ENCODE results near the gene HPGD. TPM values are rescaled to one million over a fixed set of nuclear protein-coding genes. Genes with fewer than 3 reads are reported as not detected.
A peak's percentile ranks its signal among the peaks of the same experiment; 100 is the strongest.

The HPGD gene
- total and polyA plus RNA-seq, 9 donors = 1.2 to 8.1 (median 5.1) TPM

DNA sequence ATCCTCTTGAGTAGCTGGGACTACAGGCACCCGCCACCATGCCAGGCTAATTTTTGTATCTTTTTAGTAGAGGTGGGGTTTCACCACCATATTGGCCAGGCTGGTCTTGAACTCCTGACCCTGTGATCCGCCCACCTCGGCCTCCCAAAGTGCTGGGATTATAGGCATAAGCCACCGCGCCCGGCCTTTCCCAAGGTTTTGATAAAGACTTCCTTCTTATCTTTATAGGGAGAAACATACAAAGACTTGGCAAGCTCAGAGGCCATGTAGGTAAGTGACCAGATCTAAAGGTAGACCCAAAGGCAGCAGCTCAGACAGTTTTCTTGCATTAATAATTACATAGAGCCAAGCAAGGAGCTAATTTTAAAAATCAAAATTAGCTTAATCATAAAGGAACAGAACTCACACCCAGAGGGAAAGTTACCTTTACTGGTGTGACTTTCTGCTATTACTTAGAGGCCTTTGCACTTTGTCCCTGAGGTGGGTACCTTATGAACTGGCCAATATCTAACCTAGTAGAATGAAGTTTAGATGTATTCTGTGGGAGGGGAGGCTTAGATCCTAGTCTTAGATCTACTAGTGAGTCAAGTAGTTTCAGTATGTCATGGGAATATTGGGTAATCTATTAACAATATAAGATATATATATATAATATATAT lies 67.3 kb downstream of the HPGD start:
- WGBS (ENCODE audit: insufficient coverage) = no CpG with 5 or more reads among the region's 6 CpGs
- Histone ChIP-seq H3K36me3 (ENCODE audit: control insufficient read depth, insufficient read depth, low read length) (no peaks in the 10 kb centered on the region), H3K27me3 (ENCODE audit: control insufficient read depth, insufficient read depth, low read length) (no peaks in the 10 kb centered on the region), H3K4me3 (ENCODE audit: low read length) (no peak overlapping the region), H3K27ac (ENCODE audit: low read length) (no peak overlapping the region), H3K9me3 (replicated peaks; ENCODE audit: control insufficient read depth, low read depth, low read length) (no peaks in the 10 kb centered on the region), H3K4me1 (ENCODE audit: control insufficient read depth, insufficient read depth, low read length) (no peaks in the 10 kb centered on the region)
- DNase-seq = no peak

DNA sequence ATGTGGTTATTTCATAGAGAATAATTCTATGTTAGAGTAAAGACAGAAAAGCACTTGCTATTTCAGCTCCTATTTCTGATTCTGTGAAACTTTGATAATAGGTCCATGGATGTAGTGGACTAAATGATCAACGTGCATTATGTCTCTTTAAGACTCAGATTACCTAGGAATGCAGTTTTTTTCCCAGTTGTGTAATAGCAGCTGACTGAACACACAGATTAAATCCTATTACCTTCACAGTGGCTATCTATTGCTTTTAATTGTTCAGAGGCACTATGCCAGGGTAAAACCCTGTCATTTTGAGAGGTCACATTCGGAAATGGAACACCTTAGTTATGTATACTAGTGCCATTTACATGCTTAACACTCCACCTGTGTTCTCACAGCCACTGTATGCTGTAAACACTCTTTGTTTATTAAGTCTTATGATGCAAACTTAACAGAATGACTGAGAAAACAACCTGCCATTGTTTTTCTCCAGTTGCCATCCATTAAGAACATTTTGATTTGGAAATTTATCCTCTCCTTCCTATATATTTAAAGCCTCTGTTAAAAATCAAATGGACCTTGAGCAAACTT lies 70.5 kb downstream of the HPGD start:
- Histone ChIP-seq H3K4me3 (ENCODE audit: low read length) (no peak overlapping the region), H3K36me3 (ENCODE audit: control insufficient read depth, insufficient read depth, low read length) (no peaks in the 10 kb centered on the region), H3K4me1 (ENCODE audit: control insufficient read depth, insufficient read depth, low read length) (no peaks in the 10 kb centered on the region), H3K27ac (ENCODE audit: low read length) (no peak overlapping the region), H3K27me3 (ENCODE audit: control insufficient read depth, insufficient read depth, low read length) (no peaks in the 10 kb centered on the region), H3K9me3 (replicated peaks; ENCODE audit: control insufficient read depth, low read depth, low read length) (no peaks in the 10 kb centered on the region)
- no CpG with 5 or more reads among the region's 2 CpGs for WGBS (ENCODE audit: insufficient coverage)
- no peak for DNase-seq

DNA sequence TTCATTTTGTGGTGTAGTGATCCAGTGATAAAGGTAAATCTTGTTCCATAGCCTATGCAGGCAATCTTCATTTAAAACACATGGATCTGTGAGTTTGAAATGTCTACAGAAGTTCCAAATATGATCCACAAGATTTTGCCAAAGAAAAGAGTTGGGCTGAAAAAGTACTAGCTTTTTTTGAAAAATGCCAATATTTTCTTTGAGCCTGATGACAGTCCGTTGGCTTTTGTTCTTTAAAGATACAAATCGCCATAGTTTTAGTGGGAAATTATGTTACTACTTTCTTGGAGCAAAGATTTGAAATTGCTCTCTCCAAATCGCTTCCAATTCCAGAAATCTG lies 71.5 kb downstream of the HPGD start:
- 60% methylated on average over 1 of the region's 3 CpGs for WGBS (ENCODE audit: insufficient coverage)

DNA sequence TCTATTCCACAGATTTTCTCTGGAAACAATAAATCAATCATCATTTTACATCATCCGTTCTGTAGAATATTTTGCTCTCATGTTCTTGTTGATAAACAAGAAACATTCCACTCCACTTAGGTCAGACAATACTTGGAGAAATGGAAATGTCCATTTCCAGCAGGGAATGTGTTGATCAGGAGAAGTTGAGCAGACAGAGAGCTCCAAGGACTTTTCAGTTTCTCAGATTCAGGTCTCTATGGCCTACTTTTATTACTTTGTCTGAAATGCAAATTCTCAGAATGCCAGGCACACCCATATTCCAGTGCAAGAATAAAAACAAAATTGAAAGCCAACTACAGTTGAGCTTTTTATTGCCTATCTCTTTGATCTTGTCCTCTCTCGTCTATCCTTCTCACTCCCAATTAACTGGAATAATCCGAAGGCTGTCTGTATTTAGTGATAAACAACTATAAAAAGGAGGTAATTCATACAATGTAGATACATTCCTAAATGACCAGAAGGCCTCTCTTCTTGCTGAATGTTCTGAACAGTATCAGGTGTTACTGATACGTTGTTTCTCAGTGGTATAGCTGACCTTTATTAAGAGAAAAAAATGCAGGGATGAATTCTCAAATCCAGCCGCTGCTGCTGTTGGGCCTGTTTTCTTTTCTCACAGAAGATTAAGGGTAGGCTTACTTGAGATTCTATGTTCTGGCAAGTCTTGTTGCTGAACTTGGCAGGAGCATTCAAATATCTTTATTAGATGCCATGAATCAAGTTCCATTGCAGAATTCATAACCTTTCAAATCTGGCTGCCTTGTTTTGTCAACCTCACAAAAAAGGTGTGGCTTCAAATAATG lies 72.1 kb downstream of the HPGD start:
- WGBS (ENCODE audit: insufficient coverage) = no CpG with 5 or more reads among the region's 5 CpGs
- peak; percentile 85 for DNase-seq

More for the DNA sequence above, 71.5 kb downstream of the HPGD start:
- DNase-seq = no peak
- no peaks in the 10 kb centered on the region for H3K9me3 ChIP-seq (replicated peaks; ENCODE audit: control insufficient read depth, low read depth, low read length)
- H3K27ac ChIP-seq (ENCODE audit: low read length) = no peak overlapping the region
- H3K36me3 ChIP-seq (ENCODE audit: control insufficient read depth, insufficient read depth, low read length) = no peaks in the 10 kb centered on the region
- H3K4me3 ChIP-seq (ENCODE audit: low read length) = no peak overlapping the region
- no peaks in the 10 kb centered on the region for H3K4me1 ChIP-seq (ENCODE audit: control insufficient read depth, insufficient read depth, low read length)
- no peaks in the 10 kb centered on the region for H3K27me3 ChIP-seq (ENCODE audit: control insufficient read depth, insufficient read depth, low read length)

DNA sequence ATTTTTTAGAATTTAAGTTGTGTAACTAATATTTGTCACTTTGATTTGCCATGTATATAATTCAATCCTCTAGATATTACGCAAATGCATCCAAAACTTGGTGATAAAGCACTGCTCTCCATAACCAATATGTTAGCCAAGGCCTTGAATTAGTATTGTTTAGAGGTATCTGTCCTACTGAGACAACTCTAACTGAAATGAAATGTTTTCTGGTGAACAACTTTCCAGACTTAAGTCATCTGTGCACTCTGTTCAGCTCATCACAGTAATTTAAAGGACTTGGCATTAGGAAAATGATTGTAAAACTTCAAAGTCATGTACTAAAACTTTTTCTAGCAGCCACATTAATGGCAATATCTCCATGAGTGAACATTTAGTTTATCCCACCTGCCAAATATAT lies 73.1 kb downstream of the HPGD start:
- Histone ChIP-seq H3K27ac (ENCODE audit: low read length) (no peak overlapping the region), H3K4me1 (ENCODE audit: control insufficient read depth, insufficient read depth, low read length) (no peaks in the 10 kb centered on the region), H3K9me3 (replicated peaks; ENCODE audit: control insufficient read depth, low read depth, low read length) (no peaks in the 10 kb centered on the region), H3K36me3 (ENCODE audit: control insufficient read depth, insufficient read depth, low read length) (no peaks in the 10 kb centered on the region), H3K27me3 (ENCODE audit: control insufficient read depth, insufficient read depth, low read length) (no peaks in the 10 kb centered on the region), H3K4me3 (ENCODE audit: low read length) (no peak overlapping the region)
- WGBS (ENCODE audit: insufficient coverage) = no CpG with 5 or more reads among the region's 1 CpG
- peak; percentile 35 for DNase-seq

More for the DNA sequence above, 72.1 kb downstream of the HPGD start:
- Histone ChIP-seq H3K27me3 (ENCODE audit: control insufficient read depth, insufficient read depth, low read length) (no peaks in the 10 kb centered on the region), H3K27ac (ENCODE audit: low read length) (no peak overlapping the region), H3K4me3 (ENCODE audit: low read length) (no peak overlapping the region), H3K9me3 (replicated peaks; ENCODE audit: control insufficient read depth, low read depth, low read length) (no peaks in the 10 kb centered on the region), H3K4me1 (ENCODE audit: control insufficient read depth, insufficient read depth, low read length) (no peaks in the 10 kb centered on the region), H3K36me3 (ENCODE audit: control insufficient read depth, insufficient read depth, low read length) (no peaks in the 10 kb centered on the region)

DNA sequence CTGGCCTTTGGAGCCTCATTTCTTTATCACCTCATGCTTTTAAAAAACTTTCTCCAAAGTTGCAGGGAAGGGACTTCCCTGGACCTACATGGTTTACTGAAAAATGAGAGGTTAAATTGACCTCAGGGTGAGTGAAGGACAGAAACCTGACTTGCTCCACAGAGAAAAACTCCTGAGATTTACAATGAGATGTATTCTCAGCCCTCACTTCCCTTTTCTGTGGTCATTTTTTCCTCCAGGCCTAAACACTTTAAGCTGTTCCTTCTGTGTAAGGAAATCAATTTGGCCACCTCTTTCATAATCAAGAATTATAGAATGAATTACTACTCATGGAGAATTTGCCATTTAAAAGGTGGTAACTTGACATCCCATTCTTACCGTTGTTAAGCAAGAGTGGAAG lies 77.9 kb downstream of the HPGD start:
- no peaks in the 10 kb centered on the region for H3K36me3 ChIP-seq (ENCODE audit: control insufficient read depth, insufficient read depth, low read length)
- H3K27ac ChIP-seq (ENCODE audit: low read length) = no peak overlapping the region
- no CpG with 5 or more reads among the region's 1 CpG for WGBS (ENCODE audit: insufficient coverage)
- no peak overlapping the region for H3K4me3 ChIP-seq (ENCODE audit: low read length)
- no peaks in the 10 kb centered on the region for H3K27me3 ChIP-seq (ENCODE audit: control insufficient read depth, insufficient read depth, low read length)
- H3K9me3 ChIP-seq (replicated peaks; ENCODE audit: control insufficient read depth, low read depth, low read length) = no peaks in the 10 kb centered on the region
- H3K4me1 ChIP-seq (ENCODE audit: control insufficient read depth, insufficient read depth, low read length) = no peaks in the 10 kb centered on the region
- DNase-seq = no peak

Other genes with a start within 250 kb of the HPGD start
- gene FBXO8, start 238.8 kb downstream of the HPGD start, total RNA-seq = 22.0 TPM
- 10 to 100 TPM; 12.0 to 17.5 (median 14.4) TPM for gene FBXO8, start 238.8 kb downstream of the HPGD start, polyA plus RNA-seq (ENCODE audit: insufficient read depth in 1 of 8, insufficient read length in 8 of 8, low replicate concordance in 1 of 8)
- gene CEP44, start 238.6 kb downstream of the HPGD start, total RNA-seq = 15.6 TPM
- 10 to 100 TPM in 7 of 8 donors, 1 to 10 TPM in 1; 9.7 to 18.6 (median 12.1) TPM for gene CEP44, start 238.6 kb downstream of the HPGD start, polyA plus RNA-seq (ENCODE audit: insufficient read depth in 1 of 8, insufficient read length in 8 of 8, low replicate concordance in 1 of 8)

Data from muscle of leg (tissue), 11 donors.